D721Med (cell line): ENCODE measurements around the gene HCN2.

Experiments
- DNase-seq: peaks from one replicate; pipeline ENCODE4 v3.0.0; 2011; ENCODE audit warnings: low spot score; ENCODE audit not compliant: insufficient read length
- FAIRE-seq: peaks from 2 replicates; lab custom pipeline; 2011; peaks lifted over from hg19 to GRCh38; lab: Jason Lieb, UNC
- TF ChIP-seq, protein P1 (sequence below): IDR thresholded peaks from 2 replicates; pipeline ENCODE4 v1.5.1; 2012; ENCODE audit warnings: mild to moderate bottlenecking, control low read depth; ENCODE audit not compliant: insufficient read depth; ENCODE audit errors: missing control alignments

HCN2 gene

GRCh38 chr19:640606-641189, 51.0 kb downstream of the HCN2 start:
- TF ChIP-seq, protein P1, sequence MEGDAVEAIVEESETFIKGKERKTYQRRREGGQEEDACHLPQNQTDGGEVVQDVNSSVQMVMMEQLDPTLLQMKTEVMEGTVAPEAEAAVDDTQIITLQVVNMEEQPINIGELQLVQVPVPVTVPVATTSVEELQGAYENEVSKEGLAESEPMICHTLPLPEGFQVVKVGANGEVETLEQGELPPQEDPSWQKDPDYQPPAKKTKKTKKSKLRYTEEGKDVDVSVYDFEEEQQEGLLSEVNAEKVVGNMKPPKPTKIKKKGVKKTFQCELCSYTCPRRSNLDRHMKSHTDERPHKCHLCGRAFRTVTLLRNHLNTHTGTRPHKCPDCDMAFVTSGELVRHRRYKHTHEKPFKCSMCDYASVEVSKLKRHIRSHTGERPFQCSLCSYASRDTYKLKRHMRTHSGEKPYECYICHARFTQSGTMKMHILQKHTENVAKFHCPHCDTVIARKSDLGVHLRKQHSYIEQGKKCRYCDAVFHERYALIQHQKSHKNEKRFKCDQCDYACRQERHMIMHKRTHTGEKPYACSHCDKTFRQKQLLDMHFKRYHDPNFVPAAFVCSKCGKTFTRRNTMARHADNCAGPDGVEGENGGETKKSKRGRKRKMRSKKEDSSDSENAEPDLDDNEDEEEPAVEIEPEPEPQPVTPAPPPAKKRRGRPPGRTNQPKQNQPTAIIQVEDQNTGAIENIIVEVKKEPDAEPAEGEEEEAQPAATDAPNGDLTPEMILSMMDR, result no peak
- FAIRE-seq (no peak), DNase-seq (no peak)

- TF ChIP-seq, protein P1, result no peak
- DNase-seq, result no peak
- FAIRE-seq, result no peak
Observed at GRCh38 chr19:641702-642101, 52.0 kb downstream of the HCN2 start.

DNA sequence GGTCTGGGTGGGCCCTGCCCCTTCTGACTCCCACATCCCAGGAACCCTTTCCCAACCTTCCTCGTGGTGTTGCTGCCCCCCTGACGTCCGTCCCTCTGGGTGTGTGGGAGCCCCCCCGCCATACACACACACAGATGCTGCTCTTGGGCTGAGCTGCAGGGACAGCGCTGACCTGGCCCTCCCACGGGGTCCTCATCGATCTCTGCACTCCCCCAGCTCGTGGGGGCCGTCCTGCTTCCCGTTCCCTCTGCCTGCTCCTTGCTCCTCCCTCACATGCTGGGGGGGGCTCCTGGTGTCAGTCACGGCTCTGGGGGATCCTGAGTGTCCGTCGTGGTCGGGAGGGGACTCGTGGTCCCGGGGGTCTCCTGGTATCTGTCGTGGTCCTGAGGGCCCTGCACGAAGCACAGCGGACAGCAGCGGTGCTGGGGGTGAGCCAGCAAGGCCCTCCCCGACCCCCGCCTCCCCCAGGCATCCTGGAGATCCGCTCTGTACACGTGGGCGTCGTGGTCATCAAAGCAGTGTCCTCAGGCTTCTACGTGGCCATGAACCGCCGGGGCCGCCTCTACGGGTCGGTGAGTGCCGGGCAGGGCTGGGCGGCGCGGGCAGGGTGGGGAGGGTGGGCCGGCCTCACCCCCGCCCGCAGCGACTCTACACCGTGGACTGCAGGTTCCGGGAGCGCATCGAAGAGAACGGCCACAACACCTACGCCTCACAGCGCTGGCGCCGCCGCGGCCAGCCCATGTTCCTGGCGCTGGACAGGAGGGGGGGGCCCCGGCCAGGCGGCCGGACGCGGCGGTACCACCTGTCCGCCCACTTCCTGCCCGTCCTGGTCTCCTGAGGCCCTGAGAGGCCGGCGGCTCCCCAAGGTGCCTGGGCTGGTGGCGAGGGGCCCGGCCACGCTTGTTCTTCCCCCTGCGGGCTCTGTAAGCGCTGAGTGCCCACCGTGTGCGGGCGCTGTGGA, 53.4 kb downstream of the HCN2 start:
- no peak for DNase-seq
- TF ChIP-seq, protein P1, result no peak
- no peak for FAIRE-seq

- no peak for FAIRE-seq
- TF ChIP-seq, protein P1, result no peak
- no peak for DNase-seq
Observed at GRCh38 chr19:643736-644135, 54.1 kb downstream of the HCN2 start.

GRCh38 chr19:644363-644762, 54.7 kb downstream of the HCN2 start:
- TF ChIP-seq, protein P1, result no peak
- FAIRE-seq (no peak), DNase-seq (no peak)

GRCh38 chr19:644789-645188, 55.1 kb downstream of the HCN2 start:
- DNase-seq (no peak), FAIRE-seq (no peak)
- TF ChIP-seq, protein P1, result no peak
